Stimulated activated CD4-positive, alpha-beta T cell treated with anti-CD3 and anti-CD28 coated beads, TNF-alpha, amount 100 ng/mL, for 48 hours (primary cell): ENCODE data around the gene GPR162.

Experiments
- DNase-seq, 3 donors: peaks; one replicate each; pipeline ENCODE4 v3.0.0-alpha.2; 2020; ENCODE audit warnings: low read depth in 3 of 3

GPR162 gene

DNA sequence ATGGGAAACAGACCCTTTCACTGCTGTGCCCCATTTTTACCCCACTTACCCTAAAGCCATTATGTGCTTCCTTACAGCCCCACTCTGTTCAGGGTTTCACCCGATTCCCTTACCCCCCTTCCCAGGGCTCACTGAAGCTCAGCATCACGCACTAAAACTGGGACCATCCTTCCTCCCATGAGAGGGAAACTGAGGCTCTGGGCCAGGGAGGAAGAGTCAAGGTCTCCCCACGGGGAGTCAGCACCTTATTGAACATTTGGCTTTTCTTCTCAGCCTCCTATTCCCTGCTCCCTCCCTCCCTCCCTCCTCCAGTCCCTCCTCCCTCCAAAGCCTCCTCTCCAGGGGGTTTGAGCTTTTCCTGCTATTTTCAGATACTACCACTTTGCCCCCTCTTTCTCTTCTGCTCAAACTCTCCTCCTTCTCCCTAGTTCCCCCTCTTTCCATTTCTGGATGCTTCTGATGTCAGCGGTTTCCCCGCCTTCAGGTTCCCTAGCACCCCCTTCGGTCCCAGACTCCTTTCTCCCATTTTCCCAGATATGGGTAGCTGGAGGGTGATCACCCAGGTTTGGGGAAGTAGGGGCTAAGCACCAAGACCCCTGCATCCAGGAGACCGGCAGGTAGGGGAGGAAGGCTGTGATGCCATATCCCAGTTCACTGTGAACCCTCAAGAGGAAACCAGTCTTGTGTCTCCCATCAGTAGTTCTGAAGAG is 960 bp downstream of the GPR162 start:
- no peak for DNase-seq

- no peak for DNase-seq
These were observed 1.8 kb downstream of the GPR162 start for GRCh38 chr12:6823182-6824084.

DNA sequence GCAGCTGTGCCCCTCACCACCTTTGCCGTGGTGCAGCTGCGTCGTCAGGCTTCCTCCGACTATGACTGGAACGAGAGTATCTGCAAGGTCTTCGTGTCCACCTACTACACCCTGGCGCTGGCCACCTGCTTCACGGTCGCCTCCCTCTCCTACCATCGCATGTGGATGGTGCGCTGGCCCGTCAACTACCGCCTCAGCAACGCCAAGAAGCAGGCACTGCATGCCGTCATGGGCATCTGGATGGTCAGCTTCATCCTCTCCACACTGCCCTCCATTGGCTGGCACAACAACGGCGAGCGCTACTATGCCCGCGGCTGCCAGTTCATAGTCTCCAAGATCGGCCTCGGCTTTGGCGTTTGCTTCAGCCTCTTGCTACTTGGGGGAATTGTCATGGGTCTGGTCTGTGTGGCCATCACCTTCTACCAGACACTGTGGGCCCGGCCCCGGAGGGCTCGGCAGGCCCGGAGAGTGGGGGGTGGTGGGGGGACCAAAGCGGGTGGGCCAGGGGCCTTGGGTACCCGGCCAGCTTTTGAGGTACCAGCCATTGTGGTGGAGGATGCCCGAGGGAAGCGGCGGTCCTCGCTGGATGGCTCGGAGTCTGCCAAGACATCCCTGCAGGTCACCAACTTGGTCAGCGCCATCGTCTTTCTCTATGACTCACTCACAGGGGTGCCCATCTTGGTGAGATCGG is 2.6 kb downstream of the GPR162 start:
- no peak for DNase-seq

GRCh38 chr12:6824901-6825381 is 3.3 kb downstream of the GPR162 start:
- DNase-seq, result no peak

- DNase-seq, result peak; percentile 63 to 81 (median 79)
These were observed 3.9 kb downstream of the GPR162 start for GRCh38 chr12:6825398-6826124.

- no peak for DNase-seq
These were observed 4.6 kb downstream of the GPR162 start for GRCh38 chr12:6826125-6826733.

GRCh38 chr12:6826734-6827436 is 5.3 kb downstream of the GPR162 start:
- DNase-seq, result no peak

GRCh38 chr12:6827437-6827911 is 5.9 kb downstream of the GPR162 start:
- DNase-seq, result peak in 2 of 3 donors; percentile 29 to 70

DNA sequence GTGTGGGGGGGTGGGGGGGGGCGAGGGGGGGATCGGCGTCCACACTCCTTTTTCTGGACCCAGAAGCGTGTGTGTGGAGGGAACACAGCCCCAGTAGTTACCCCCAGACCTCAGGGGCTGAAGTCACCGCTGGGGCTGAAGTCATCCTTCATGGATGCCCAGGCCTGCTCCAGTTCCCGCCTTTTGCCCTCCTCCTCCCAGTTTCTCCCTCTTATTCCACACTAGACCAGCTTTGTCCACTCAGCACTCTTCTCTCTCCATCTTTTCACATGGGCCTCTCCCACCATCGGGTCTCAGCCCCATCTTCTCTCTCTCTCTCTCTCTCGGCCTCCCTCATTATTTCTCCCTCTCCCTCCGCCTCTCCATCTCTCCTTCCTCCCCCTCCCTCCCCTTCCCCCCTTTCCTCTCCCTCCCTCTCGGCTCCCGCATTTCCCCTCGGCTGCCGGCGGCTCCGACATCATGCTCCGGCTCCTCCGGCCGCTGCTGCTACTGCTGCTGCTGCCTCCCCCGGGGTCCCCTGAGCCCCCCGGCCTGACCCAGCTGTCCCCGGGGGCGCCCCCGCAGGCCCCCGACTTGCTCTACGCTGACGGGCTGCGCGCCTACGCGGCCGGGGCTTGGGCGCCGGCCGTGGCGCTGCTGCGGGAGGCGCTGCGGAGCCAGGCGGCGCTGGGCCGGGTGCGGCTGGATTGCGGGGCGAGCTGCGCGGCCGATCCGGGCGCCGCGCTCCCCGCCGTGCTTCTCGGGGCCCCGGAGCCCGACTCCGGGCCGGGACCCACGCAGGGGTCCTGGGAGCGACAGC is 6.6 kb downstream of the GPR162 start, which contains the start of gene P3H3:
Gene P3H3 (plus strand): TSS at position 426 of the 799 bp plus-strand sequence. CDS start 34 bp downstream, at position 460.
- no peak for DNase-seq

DNA sequence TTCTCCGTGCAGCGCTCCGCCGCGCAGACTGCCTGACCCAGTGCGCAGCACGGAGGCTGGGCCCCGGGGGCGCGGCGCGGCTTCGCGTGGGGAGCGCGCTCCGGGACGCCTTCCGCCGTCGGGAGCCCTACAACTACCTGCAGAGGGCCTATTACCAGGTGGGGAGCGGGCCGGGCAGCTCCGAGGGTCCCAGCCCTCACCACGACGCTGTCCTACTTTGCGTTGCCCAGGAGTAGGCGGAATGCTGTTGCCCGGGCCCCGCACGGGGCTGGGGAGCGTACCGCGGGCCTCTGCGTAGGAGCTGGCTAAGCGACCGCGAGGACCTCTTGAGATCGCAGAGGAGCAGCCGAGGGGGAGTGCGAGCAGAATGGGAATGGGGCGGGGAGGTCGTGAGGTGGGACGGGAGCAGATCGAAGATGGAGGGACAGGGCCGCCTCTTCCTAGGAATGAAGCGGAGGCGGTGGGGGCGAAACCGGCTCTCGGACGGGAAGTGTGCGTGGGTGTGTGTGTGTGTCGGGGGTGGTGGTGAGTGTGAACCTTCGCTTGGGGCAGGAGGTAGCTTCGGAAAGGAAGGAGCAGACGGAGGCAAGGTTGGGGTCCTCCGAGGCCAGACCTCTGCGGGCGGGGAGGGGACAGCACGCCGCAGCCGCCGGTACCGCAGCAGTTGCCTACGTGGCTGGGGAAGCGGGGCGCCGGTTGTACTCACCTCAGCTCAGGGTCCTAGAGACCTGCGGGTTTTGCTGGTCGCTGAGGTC is 7.3 kb downstream of the GPR162 start:
- DNase-seq, result no peak

DNA sequence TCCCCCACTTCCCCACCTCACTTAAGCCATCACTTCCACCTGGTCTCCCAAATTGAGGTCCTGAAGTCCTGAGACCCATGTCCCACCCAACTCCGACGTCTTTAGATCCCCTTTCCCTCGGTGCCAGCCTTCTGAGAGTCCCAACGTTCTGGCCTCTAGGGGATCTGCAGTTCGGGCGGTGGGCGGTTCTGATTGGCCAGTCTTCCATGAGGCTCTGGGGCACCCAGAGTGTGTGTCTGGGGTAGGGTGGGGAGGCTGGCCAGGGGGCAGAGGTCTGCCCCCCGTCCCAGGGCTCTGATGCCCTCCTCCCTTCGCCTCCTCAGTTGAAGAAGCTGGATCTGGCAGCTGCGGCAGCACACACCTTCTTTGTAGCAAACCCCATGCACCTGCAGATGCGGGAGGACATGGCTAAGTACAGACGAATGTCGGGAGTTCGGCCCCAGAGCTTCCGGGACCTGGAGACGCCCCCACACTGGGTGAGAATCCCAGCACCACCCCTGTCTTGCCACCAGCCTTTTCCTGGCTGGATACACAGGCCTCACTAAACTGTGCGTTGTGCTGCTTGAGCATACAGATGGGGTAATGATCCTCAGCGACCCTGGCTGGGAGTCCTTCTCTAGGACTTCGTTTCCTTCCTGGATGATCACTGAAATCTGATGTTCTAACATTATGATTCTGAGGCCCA is 8.1 kb downstream of the GPR162 start:
- no peak for DNase-seq

- DNase-seq, result no peak
These were observed 8.8 kb downstream of the GPR162 start for GRCh38 chr12:6830286-6830890.

DNA sequence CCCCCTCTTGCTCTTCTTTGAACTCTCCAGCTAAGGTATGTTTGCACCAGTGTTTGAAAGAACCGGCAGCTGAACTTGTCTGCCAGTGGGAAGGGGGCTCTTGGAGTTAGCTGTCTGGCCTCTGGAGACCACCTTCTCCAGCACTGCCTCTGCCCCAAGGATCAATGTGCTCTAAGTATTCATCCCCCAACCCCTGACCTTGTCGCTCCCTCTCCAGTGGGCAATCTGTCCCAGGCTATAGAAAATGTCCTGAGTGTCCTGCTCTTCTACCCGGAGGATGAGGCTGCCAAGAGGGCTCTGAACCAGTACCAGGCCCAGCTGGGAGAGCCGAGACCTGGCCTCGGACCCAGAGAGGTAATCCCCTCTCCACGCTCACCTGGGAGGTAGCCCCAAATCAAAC is 9.4 kb downstream of the GPR162 start:
- DNase-seq, result no peak

DNA sequence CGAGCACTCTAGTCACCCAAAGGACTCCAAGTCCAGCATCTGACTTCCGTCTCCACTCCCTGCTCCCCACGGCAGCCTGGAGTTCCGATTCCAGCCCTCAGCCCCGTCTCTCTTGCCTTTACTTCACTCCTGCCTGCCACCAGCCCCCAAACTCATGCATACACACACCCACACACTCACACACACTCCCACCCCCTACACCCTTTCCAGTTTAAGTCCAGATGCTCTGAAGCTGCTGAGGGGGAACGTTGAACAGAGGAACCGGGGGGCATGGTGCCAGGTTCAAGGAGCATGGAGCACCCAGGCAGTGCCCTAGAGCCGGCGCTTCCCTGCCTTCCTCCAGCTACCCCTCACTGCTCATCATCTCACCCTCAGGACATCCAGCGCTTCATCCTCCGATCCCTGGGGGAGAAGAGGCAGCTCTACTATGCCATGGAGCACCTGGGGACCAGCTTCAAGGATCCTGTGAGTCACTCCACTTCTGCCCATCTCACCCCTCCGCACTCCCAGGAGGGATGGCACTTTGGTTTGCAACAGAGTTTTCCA is 9.9 kb downstream of the GPR162 start:
- DNase-seq, result no peak

GRCh38 chr12:6832125-6832524 is 10.5 kb downstream of the GPR162 start:
- no peak for DNase-seq

DNA sequence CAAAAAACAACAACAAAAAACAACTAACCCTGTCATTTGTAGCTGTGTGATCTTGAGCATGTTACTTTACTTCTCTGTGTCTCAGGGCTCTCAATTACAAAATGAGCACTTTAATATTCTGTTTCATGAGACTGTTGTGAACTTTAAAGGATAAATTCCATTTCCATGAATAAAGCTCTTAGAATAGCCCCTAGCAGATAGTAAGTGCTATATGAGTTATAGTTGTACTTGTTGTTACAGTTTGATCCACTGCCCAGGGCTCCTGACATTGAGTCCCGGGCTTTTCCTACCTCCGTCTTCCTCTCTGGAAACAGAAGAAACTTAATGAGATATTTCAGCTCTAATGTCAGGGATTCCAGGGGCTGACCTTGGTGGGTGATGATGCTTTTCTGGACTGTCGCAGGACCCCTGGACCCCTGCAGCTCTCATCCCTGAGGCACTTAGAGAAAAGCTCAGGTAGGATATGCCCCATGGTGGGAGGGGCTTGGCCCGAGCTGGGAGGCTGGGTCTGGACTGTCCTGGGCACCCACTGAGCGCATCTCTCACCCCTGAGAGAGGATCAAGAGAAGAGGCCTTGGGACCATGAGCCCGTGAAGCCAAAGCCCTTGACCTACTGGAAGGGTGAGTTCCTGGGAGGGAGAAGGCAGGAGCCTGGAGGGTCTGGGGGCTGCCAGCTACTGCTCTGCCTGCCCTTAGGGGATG is 11.7 kb downstream of the GPR162 start:
- no peak for DNase-seq

- no peak for DNase-seq
These were observed 12.6 kb downstream of the GPR162 start for GRCh38 chr12:6834254-6834653.
